A204.1 (cell line): ENCODE measurements around the gene DET1.
"Not testable (repeated sequence)": the region's sequence is repeated elsewhere in the genome, so short reads cannot be mapped to it uniquely, and the experiment has no call there.

Experiments used
- FAIRE-seq: peaks from 2 replicates; lab custom pipeline; 2012; peaks lifted over from hg19 to GRCh38; lab: Jason Lieb, UNC

DET1 gene

DNA sequence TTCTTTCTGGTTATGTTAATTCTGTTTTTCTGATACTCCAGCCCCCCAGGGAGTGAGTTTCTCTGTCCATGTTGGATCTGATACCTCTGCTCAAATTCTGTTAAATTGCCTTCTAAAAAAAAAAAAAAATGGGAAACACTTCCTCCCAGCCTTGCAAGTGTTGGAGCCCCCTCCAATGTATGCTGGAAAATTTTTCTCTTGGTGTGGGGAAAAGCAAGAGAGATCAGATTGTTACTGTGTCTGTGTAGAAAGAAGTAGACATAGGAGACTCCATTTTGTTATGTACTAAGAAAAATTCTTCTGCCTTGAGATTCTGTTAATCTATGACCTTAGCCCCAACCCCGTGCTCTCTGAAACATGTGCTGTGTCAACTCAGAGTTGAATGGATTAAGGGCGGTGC is 6.1 kb downstream of the DET1 start:
- not testable (repeated sequence) for FAIRE-seq

DNA sequence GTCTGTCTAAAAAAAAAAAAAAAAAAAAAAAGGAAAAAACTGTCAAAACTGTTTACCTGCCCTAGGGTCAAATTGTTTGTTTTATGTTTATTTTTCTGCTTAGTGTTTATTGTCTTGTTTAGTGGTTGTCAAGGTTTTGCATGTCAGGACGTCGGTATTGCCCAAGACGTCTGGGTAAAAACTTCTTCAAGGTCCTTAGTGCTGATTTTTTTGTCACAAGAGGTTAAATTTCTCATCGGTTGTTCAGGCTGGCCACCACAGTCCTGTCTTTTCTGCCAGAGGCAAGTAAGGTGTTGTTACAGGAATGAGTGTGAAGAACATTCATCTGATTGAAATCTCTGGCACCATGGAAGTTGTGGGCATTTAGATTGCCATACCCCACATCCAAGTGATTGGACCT is 7.0 kb downstream of the DET1 start:
- FAIRE-seq = no peak

DNA sequence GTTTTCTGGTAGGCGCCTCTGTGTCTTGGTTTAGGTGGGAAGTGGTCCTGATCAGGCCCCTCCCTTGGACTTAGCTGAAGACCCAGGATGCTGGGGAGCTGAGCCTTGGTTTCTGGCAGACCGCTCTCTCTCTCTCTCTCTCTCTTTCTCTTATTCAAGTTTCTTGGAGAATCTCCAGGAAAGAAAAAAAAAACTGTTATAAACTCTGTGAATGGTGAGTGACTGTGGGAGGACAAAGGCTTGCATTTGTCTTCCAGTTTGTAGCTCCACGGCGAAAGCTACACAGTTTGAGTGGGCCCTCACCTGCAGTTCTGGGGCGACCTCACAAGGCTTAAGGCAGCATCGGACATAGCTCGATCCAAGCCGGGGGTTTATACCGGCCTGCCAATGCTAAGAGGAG is 7.5 kb downstream of the DET1 start:
- FAIRE-seq = no peak

DNA sequence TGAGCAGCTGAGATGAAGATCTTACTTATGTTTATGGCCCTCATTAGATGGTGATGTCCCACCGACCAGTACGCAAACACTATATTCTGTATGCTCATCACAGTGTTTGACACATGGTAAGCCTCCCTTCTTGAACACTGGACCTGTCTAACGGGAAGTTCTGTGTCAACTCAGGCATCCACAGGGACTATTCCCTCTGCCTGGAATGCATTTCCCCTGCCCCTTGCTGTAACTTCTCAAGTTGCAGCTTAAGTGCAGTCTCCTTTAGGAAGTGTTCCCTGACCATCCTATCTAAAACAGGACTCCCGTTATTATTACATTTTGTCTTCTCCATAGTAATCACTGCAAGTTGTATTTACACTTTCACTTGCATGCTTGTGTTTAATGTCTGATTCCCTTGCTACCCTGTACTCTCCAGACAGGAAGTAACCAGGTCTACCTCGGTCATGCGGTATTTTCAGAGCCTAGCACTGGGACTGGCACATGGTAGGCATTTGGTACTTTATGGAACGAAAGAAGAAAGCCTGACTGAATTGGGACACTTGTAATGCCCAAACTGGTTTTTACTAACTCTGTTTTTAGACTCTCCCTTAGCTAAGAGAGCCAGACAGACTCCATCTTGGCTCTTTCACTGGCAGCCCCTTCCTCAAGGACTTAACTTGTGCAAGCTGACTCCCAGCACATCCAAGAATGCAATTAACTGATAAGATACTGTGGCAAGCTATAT is 8.7 kb downstream of the DET1 start:
- FAIRE-seq = no peak

DNA sequence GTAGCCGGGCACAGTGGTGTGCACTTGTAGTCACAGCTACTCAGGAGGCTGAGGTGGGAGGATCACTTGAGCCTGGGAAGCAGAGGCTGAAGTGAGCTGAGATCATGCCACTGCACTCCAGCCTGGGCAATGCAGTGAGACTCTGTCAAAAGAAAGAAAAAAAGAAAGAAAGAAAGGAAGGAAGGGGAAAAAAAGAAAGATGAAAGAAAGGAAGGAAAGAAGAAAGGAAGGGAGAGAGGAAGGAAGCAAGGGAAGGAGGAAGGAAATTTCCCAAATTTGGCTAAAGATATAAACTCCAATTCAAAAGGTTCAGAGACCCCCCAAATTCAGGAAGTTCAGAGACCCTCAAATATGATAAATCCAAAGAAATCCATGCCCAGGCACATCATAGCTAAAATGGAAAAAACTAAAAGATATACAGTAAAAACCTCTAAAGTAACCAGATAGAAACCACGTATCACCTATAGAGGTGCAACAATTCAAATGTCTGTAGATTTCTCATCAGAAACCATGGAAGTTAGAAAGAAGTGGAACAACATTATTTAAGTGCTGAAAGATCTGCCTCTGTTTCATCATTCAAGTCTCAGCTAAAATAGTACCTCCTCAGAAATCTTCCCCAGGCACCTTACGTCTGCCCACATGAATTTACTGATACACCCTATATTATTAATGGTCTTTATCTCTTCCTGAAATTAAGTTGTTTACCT is 10.7 kb downstream of the DET1 start:
- FAIRE-seq = no peak

DNA sequence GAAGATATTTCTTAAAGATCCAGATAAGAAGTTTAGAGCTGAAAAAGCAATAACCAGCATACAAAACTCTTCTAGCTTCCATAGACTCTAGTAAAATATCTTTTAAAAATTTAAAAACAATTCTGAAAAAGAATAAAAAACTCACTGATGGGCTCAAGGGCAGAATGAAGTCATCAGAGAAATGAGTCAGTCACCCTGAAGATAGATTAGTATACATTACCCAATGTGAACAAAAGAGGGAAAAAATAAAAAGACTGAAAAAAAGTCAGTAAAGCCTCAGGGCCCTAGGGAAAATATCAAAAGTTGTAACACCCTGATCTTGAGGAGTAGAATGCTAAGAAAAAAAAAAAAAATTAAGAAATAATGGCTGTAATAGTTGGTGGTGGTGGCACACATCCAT is 11.4 kb downstream of the DET1 start:
- no peak for FAIRE-seq

DNA sequence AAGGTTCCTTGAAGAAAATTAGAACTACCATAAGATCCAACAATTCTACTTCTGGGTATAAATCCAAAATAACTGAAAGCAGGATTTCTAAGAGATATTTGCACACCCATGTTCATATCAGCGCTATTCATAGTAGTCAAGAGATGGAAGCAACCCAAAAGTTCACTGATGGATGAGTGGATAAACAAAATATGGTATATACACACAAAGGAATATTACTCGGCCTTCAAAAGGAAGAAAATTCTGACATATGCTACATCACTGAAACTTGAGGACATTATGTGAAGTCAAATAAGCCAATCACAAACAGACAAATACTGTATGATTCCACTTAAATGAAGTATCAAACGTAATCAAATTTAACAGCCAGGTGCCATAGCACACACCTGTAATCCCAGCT is 13.1 kb downstream of the DET1 start:
- no peak for FAIRE-seq

DNA sequence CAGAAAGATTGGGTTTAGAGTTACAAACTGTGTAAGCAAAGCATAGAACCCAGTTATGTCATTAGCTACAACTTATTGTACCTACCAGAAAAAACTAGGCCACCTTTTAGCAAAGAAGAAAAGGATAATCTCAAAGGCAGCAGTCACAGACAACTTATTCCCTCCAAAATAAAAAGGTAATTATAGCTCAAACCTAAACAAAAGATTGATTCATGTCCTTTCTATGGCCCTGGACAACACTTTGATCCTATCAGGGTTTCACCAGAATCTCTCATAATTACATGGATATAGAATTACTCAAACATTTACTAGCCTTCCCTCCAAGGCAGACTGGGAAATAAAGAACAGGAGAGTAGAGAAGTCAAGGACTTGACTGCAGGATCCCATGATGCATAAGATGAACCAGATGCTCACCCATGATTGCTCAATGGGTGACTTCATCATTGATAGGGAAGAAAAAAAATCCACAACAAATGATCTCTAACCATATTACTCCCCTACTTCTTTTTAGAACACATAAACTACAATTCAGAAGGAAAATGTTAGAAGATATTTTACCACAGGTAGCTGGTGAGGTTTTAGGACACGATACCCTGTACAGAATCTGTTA is 17.4 kb downstream of the DET1 start:
- FAIRE-seq = no peak

DNA sequence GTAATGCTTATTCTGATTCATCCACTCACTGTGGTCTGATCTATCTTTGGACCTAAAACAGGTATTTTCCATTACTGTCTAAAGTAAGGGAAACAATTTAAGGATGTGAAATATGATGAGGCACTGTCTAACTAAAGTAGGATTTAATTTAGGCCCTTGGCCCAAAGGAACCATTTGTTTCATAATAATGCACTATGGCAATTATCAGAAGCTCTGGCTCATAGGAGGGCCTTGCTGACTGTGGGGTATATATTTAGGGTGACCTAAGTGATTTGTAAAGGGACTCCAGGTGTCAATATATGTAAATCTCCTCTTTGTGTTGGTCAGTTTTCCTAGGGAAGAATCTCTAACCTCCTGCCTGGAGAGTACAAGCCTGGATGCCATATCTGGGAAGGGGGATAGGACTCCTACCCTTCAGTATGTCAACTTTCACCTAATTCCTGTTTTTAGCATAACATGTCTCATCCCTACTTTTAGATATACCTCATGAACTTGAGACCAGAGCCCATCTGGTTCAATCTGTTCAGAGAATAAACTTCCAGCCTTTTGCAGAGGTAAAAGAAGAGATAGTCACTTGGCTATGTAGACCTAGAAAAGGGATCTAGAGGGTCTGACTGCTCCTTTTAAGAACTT is 20.1 kb downstream of the DET1 start:
- FAIRE-seq = no peak

DNA sequence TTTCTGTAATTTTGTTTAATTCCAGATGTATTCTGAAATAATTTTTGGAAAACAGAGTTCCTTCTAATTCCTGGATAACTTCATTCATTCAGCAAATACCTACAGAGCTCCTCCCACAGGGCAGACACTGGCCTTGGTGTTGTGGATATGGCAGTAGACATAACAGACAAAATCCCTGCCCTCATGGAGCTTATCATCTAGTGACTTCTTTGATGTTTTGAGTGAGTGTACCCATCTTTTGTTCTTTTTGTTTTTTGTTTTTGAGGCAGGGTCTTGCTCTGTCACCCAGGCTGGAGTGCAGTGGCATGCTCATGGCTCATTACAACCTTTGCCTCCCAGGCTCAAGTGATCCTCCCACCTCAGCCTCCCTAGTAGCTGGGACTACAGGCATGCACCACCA is 21.1 kb downstream of the DET1 start:
- FAIRE-seq = no peak

DNA sequence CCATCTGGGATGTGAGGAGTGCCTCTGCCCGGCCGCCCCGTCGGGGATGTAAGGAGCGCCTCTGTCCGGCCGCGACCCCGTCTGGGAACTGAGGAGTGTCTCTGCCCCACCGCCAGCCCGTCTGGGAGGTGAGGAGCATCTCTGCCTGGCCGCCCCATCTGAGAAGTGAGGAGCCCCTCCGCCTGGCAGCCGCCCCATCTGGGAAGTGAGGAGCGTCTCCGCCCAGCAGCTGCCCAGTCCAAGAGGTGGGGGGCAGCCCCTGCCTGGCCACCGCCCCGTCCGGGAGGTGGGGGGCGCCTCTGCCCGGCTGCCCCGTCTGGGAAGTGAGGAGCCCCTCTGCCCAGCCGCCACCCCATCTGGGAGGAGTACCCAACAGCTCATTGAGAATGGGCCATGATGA is 22.4 kb downstream of the DET1 start:
- not testable (repeated sequence) for FAIRE-seq

DNA sequence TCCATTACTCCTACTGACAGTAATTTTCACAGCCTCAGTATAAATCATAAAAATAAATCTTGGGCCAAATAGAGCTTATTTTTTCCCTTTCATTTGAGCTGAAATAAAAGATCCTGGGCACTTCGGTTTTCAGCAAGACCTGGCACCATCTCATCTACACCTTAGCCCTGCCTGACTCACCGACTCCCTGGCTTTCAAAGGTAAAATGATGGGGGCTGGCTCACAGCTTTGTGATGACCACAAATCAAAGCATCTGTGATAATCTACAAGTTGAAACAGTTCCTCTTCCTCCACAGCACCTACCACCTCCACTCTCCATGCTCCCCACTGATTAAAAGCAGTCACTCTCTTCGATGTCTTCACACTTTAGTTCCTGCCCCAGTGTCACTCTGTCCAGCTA is 27.6 kb downstream of the DET1 start:
- no peak for FAIRE-seq

DNA sequence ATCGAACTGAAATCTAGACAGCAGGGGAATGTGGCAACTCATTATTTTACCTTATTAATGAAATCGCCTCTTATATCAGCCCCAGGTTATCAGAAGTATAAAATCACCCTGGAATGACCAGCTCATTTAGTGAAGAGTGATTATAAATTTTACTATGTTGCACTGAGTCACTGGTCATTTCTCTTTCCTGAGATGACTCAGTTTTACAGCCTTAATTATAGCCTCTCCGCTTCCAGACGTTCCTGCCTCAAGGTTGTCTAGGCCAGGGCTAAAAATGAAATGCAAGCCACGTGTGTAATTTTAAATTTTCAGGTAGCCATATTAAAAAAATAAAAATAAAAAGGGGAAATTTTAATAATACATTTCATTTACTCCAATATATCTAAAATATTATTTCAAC is 33.3 kb downstream of the DET1 start:
- no peak for FAIRE-seq

DNA sequence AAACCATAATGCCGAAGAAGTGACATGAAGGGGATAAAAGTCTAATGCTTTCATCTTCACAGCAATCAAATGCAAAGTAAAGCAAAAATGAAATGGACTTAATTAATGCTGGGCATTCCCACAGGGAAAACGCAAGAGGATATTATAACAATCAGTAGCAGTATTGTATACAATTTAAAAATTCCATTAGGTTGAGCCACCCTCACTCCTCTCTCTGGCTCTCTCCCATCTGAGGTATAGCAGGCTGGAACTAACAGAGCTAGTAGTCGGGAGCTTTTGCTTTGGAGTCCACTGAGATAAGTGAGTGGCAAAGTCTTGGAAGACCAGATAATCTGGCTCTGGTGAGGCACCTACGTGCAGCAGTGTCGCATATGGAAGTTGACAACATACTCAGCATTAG is 33.9 kb downstream of the DET1 start:
- no peak for FAIRE-seq

DNA sequence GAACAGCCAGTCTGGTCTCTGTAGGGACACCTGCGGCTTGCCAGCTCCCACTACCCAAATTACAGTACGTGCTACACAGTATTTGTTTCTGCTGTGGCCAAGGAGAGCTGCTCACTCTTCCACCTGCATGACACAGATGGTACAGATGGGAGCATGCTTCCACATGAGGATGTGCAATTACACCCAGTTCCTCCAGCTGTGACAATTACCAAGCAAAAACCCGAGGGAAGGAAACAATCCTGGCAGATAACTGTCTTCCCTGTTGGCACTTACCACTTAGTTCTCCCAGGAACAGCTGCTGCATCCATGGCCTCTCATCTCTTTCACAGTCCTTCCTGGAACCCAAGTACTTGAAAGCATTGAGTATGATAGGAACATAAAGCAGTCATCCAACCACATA is 34.4 kb downstream of the DET1 start:
- FAIRE-seq = no peak

DNA sequence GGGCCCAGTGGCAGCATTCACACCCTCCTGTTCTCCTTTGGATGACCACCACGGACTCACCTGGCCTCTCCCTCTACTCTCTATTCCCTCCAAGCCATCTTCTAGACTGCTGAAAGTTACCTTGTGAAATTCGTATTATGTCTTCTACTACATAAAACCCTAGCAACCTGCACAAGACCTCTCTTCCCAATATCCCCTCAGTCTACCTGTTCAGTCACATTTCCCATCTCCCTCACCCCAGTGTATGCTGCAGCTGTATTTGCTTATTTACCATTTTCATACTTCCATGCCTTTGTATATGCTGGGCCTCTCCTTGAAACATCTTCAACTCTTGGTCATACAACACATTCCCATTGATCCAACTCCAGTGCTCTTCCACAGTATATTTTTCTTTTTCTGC is 35.3 kb downstream of the DET1 start:
- no peak for FAIRE-seq

DNA sequence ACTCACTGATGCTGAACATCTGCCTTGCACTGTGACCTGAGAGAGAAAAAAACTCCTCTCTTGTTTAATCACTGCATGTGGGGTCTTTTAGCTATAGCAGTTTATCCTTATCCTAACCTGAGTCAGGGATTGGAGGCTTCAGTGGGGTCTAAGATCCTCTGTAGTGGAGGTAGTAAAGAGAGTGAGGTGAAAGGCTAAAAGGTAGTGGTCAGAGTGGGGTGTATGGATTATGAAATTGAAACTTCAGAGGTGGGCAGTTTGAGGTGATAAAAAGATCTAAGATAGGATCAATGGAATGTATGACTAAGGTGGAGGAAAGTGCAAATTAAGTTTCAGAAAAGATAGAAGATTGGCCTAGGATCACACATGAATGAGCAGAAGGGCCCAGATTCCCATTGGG is 36.5 kb downstream of the DET1 start:
- no peak for FAIRE-seq

DNA sequence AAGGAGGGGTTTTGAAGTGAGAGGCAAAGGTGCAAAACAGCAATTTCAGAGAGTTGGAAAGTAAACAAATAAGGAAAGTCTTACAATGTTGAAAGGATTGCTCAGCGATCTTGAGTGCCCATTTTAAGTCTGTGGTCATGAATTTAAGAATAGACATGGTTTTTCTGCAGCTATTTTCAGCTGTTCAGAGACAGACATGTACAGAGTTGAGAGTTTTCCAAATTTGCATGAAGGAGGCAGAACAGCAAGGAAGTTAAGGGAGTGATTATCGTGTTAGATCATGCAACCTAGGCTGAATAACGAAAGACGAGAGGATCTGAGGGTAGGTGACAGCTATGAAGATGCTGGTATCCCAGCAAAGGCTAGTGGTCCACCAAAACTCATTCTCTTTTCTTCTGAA is 37.2 kb downstream of the DET1 start:
- no peak for FAIRE-seq

DNA sequence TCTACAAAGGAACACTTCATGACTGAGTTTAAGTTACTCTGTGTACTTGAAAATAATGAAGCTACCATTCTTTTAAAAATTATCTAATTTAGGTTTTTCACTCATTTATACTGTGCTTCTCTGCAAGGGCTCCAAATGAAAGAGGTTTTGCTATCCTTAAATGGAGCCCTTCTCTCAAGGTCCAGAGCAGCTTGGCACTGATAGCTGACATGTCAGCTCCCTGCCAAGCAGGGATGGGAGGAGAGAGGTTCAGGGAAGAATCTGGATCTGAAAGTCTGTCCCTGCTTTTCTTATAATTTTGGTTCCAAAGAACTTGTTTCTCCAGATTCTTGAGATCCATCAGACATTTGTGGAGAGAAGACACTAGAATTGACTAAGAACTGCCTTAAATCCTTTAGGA is 39.9 kb downstream of the DET1 start:
- FAIRE-seq = no peak

DNA sequence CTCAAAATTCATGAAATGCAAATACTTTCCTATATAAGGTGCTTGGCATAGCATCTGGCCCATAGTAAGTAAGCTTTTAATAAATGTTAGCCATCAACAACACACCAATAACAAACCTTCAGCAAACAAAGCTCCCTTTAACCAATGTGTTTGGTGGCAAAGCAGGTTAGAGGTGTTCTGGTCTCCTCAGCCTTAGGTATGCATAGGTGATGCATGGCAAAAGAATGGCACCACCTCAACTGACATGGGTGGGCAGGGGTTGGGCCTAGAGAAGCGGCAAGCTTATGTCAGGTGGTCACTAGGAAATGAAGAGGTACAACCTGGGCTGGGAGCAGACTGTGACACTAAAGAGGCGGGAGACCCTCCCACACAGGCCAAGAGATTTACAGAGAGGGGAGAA is 40.8 kb downstream of the DET1 start:
- no peak for FAIRE-seq

DNA sequence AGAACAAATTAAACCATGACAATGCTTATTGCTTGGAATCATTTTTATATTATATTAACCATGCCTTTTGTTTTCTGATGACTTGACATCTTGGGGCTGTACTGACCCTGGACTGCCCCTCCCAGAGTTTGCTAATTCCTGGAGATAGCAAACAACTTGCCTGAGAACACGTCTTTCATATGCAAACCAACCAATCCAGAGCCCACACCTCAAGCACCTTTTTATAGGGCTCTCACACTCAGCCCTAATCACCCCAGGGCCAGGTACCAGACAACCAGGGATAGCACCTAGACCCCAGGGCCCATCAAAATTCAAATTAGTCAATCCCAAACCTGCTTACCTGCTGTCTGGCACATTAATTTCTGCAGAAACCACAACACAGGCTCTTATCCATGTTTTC is 42.0 kb downstream of the DET1 start:
- no peak for FAIRE-seq

DNA sequence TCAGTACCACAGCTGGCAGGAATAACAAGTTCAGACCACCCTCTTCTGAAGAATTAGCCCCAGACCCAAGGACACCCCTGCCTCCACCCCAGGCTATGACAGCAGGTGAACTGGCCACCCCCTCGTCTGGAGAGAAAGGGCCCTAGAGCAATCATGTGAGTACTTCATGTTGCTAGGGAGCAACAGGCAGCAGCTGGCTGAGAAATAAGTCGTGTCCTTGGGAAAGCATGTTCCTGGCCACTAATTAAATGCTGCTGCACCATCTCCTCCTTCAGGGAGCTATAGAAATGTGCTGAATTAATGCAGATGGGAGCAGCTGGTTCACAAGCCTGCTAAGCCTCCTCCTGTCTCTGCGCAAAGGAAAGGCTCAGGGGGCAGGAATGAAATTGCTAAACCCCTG is 47.5 kb downstream of the DET1 start:
- FAIRE-seq = no peak

DNA sequence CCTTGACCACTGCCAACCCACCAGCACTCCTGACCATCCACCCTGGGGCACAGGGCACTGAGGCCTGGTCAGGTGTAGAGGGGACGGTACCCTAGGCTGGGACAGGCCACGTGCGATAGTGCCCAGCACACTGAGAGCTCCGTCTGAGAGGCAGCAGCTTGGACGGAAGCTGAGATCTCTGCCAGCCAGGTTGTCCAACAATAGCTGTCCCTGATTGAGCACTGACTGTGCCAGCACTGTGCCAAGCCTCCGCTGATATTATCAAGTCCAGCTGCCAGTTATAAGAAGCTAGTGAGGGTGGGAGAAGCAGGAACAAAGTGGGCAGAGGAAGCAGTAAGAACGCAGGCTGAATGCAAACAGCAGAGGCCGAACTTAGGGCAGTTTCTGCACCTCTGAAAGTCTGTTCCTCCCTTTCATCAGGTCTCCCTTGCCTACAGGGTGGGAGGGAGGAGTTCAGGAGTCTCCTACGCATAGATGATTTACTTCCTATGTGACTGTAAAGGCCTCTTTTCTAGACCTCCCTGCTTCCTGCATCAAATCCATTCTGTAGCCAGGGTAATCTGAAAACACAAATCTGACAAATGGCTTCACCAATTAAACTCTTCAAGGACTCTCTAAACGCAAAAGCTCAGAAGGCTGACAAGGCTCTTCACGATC is 49.2 kb downstream of the DET1 start:
- no peak for FAIRE-seq
